Superior temporal gyrus (tissue), 1 donor: Measurements from ENCODE around the gene RPS21.

Experiments
- DNase-seq: peaks from one replicate; pipeline ENCODE4 v3.0.0-alpha.2; 2016; ENCODE audit errors: extremely low spot score

Gene RPS21

GRCh38 chr20:62396367-62397239 is 9.7 kb downstream of the RPS21 start:
- DNase-seq: no peak

GRCh38 chr20:62398120-62398821 is 11.4 kb downstream of the RPS21 start:
- DNase-seq: no peak

DNA sequence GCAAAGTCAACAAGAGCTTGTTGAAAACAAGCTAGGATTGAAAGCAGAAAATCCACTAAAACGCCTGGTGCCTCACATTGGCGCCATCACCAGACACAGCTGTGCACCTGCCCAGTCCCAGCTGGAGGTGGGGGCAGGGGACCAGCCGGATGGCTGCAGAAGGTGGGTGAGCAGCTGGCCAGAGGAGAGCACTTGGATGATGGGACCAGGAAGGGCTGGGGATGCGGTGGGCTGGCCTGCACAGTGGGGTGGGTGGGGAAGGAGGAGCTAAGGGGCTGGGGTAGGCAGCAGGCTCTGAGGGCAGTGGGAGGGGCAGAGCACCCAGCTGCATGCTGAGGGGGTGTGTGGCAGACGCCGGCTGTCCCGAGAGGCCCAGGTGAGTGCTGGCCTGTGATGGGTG is 13.1 kb downstream of the RPS21 start:
- DNase-seq: no peak

DNA sequence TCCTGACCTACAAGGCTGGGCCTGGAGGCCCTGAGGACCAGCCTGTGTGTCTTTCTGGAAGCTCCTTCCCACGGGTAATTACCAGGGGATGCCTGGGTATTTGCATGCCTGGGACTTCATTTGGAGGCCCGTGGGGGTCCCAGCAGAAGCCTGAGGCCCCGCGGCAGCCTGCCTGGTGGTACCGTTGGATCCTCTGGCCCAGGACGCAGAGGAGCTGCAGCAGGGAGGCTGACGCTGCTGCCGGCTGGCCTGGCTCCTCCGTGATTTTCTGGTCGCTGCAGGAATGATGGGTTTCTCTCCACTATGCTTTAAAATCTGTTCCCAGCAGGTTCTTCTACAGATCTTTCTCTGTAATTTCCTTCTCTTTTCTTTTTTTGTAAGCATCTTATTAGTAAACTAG is 13.6 kb downstream of the RPS21 start:
- DNase-seq: no peak

DNA sequence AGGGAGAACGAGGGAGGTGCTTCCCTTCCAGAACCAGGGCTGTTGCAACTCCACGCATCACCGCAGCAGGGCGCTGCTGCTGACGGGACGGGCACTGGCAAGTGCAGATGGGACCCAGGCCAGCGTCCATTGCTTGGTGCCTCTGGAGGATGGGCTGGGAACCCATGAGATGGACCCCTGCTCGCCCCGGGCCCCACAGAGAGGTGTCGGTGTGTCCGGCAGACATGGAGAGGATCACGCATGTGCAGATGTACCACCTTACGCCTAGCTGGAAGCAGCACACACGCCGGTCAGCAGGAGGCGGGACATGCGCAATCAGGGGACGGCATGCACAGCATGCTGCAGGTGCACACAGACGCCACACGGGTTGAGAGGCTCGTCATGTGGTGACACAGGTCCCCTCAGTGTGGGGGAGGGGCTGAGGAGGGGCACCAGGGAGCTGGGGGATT is 14.5 kb downstream of the RPS21 start:
- DNase-seq: no peak

DNA sequence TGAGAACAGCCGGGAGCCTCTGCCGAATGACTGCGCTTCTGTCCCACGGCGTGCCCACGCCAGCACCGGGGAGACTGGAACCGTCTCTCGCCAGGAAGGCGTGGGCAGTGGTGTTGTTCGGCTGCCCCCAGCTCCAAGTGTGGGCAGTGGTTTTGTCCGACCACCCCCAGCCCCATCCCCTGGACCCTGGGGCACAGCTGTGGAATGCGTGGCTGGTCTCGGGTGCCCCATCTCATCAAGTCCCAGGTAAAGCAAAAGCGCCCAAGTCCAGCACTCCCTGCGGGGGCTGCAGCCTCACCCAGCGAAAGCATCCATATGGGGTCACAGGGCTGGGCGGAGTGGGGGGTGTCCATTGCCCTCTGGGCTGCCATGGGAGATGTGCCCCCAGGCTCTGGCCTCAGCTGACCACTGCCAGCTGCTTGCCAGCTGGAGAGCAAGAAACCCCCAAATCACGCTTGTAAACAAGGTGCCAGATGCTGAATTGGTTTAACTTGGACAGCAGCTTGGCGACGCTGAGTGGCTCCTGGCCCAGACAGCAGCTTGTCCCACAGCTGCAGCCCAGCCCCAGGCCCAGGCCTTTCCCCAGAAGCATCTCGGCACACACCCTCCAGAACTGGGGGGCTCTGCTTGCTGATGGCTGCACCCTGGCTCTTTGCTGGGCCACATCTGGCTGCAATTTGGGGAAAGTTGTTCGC is 15.7 kb downstream of the RPS21 start:
- no peak for DNase-seq

GRCh38 chr20:62403331-62403730 is 16.4 kb downstream of the RPS21 start:
- no peak for DNase-seq

DNA sequence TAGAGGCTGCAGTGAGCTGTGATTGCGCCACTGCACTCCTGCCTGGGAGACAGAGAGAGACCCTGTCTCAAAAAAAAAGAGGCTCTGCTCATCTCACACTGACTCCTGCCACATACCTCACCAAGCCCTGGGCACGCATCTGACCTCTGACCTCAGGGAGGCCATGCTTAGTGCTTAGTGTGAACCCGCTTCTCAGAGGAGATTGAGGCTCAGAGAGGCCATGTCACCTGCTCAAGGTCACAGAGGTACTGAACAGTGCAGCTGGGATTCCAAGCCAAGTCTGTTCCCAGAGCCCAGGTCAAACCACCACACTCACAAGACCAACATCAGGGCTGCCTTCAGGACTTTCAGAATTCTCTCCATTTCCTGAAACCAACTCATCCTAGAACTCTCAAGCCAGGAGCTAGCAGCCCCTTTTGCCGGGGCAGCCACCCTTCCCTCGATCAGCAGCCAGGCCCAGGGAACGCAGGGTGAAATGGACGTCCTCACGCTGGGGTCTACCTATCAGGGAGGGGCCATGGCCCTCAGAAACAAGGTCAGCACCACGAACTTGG is 17.3 kb downstream of the RPS21 start:
- DNase-seq: no peak

DNA sequence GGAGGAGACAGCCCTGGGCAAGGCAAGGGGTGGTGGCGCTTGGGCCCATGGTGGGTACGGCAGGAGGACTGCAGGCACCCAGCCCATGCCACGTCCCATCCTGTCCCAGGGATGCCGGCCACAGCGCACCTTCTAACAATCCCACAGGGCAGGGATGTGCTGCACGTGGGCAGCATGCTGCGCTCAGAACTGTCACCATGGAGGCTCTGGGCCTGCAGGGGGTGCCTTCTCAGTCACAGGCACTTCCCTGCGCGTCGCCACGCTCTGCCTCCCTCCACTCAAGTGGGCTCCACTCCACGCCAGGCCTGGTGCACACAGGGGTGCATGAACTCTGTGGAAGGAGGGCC is 17.8 kb downstream of the RPS21 start:
- no peak for DNase-seq

GRCh38 chr20:62405108-62405980 is 18.4 kb downstream of the RPS21 start:
- DNase-seq: no peak

DNA sequence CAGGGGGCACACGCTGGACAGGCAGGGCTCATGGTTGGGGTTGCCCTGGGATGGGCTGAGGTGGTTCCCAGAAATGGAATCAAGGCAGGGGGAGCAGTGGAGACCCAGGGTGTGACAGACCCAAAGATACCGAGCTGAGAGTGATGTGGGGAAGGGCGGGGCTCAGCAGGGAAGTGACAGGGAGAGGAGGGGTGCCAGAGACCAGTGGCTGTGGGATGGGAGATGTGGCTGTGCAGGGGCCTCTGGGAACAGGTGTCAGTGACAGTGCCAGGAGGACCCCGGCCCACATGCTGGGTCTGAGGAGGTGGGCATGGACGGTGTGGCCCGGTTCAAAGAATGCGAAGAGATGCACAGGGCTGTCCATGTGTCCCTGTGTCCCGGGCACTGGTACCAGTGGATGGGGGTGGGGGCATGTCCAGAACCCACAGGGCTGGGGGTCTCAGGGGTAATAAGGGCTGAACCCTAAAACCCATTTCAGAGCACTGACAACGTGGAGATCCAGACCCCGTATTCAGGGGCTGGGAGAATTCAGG is 19.1 kb downstream of the RPS21 start:
- DNase-seq: no peak

DNA sequence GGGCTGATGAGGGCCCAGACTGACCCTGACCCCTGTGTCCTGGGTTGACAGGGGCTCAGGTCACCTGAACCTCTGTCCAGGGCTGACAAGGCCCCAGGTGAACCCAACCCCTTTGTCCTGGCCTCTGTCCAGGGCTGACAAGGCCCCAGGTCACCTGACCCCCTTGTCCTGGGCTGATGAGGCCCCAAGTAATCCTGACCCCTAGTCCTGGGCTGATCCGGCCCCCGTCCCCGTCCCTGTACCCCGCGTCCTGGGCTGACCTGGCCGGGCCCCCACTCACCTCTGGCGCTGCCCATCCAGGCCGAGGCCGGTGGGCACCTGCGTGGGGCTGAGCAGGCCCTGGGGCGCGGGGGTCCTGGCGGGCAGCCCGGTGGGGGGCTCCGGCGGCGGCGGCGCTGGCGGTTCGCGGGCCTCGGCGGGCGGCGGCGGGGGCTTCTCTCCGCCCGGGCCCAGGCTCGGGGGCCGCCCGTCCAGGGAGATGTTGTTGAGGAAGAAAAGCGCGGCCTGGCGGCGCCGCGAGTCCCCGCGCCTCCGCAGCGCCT is 19.8 kb downstream of the RPS21 start:
- no peak for DNase-seq

- peak; percentile 92 for DNase-seq
These were observed 20.5 kb downstream of the RPS21 start, which contains the start of gene CABLES2 for GRCh38 chr20:62407221-62407992. Gene CABLES2 (minus strand): TSS chr20:62407285. CDS start chr20:62407276, 9 bp downstream.

GRCh38 chr20:62408055-62408454 is 21.2 kb downstream of the RPS21 start:
- DNase-seq: no peak

DNA sequence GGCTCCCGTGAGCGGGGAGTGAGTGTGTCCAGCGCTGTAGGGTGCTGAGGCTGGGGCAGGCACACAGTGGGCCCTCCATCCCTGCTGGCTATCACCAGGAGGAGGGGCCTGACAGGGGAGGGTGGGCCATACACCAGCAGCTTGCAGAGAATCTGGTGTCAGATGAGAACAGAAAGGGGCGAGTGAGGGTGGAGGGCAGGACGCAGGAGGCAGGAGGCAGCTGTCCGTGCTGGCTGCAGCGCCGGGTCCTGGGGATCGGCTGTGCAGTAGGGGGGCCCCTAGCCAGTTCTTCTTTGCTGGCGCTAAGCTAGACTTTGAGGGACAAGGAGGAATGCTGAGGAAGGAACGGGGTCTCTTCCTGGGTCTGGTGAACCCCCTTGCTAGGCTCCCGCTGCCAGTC is 21.7 kb downstream of the RPS21 start:
- no peak for DNase-seq

DNA sequence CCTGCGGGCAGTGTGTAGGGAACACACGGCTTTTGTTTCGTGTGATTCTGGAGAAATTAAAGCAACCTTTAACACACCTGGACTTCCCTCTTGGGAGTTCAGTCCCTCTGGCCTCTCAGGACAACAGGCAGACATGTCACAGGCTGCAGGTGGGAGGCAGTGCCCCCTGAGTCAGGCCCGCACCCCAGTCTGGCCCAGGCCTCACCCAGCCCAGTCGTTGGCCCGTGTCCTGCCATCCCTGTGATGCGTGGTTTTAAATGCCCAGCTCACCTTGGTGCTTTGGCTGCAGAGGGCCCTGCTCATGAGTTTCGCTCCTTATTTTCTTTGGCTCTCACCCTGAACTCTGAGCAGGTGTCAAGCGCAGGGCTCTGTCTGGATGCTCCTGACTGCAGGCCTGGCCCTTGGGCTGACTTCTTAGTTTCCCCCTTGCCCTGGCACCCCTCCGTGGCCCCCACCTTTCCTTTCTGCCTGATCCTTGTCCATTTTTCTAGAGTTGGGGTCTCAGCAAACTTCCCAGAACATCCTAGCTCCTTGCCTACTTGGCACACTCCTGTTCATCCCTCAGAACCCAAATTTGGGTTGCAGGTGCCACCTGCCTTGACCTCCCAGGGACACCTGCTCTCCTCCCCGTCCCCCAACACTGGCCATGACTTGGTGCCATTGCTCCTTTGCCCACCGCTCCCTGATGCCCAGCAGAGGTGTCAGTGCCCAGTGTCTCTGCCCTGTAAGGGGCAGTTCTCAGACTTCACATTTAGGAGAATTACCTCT is 22.4 kb downstream of the RPS21 start:
- DNase-seq: no peak

GRCh38 chr20:62409931-62410745 is 23.2 kb downstream of the RPS21 start:
- no peak for DNase-seq
